H9 (cell line): ENCODE measurements around the gene CFAP161. TPM values are rescaled to one million over a fixed set of nuclear protein-coding genes. Genes with fewer than 3 reads are reported as not detected.

Experiments used
- DNase-seq: peaks from one replicate; pipeline ENCODE4 v3.0.0-alpha.2; 2017
- H2AFZ ChIP-seq: one replicate; pipeline ENCODE4 v1.6.1; 2013; ENCODE audit warnings: mild to moderate bottlenecking, low read length, control low read depth, moderate library complexity
- H2AK5ac ChIP-seq: 2 replicates; pipeline ENCODE4 v1.6.1; 2013; ENCODE audit warnings: low read length, control low read depth, mixed read lengths; ENCODE audit not compliant: insufficient read length
- H2BK120ac ChIP-seq: one replicate; pipeline ENCODE4 v1.6.1; 2013; ENCODE audit warnings: low read depth, mild to moderate bottlenecking, low read length, control low read depth, inconsistent platforms; ENCODE audit not compliant: poor library complexity, severe bottlenecking
- H2BK12ac ChIP-seq: 2 replicates; pipeline ENCODE4 v1.6.1; 2013; ENCODE audit warnings: low read length, control low read depth, mixed read lengths, low read depth; ENCODE audit not compliant: insufficient read length
- H2BK15ac ChIP-seq: 2 replicates; pipeline ENCODE4 v1.6.1; 2013; ENCODE audit warnings: low read depth, low read length, control low read depth
- H2BK20ac ChIP-seq: one replicate; pipeline ENCODE4 v1.6.1; 2013; ENCODE audit warnings: low read depth, mild to moderate bottlenecking, low read length, control low read depth, inconsistent platforms; ENCODE audit not compliant: poor library complexity, severe bottlenecking
- H2BK5ac ChIP-seq: 2 replicates; pipeline ENCODE4 v1.6.1; 2013; ENCODE audit warnings: low read length, control low read depth, mixed read lengths; ENCODE audit not compliant: insufficient read length
- H3K14ac ChIP-seq: 2 replicates; pipeline ENCODE4 v1.6.1; 2013; ENCODE audit warnings: low read length, control low read depth; ENCODE audit not compliant: insufficient read depth
- H3K18ac ChIP-seq: 2 replicates; pipeline ENCODE4 v1.6.1; 2013; ENCODE audit warnings: low read depth, mild to moderate bottlenecking, mixed read lengths, low read length, control low read depth; ENCODE audit not compliant: insufficient read length
- H3K23ac ChIP-seq: 2 replicates; pipeline ENCODE4 v1.6.1; 2013; ENCODE audit warnings: low read length, control low read depth, mixed read lengths, low read depth; ENCODE audit not compliant: insufficient read length
- H3K23me2 ChIP-seq: 2 replicates; pipeline ENCODE4 v1.6.1; 2013; ENCODE audit warnings: low read depth, mild to moderate bottlenecking, mixed read lengths, low read length, control low read depth; ENCODE audit not compliant: insufficient read length, poor library complexity, severe bottlenecking
- H3K27ac ChIP-seq: 2 replicates; pipeline ENCODE4 v1.5.1; 2013; ENCODE audit warnings: low read length, control low read depth, mixed read lengths, low read depth; ENCODE audit not compliant: insufficient read length
- H3K27me3 ChIP-seq: 2 replicates; pipeline ENCODE4 v1.6.1; 2013; ENCODE audit warnings: low read length, control low read depth, inconsistent platforms; ENCODE audit not compliant: insufficient read depth
- H3K4ac ChIP-seq: 2 replicates; pipeline ENCODE4 v1.6.1; 2013; ENCODE audit warnings: low read depth, mild to moderate bottlenecking, control low read depth, inconsistent platforms, low read length, moderate library complexity
- H3K4me1 ChIP-seq: 2 replicates; pipeline ENCODE4 v1.6.1; 2013; ENCODE audit warnings: low read length, control low read depth, inconsistent platforms; ENCODE audit not compliant: insufficient read depth
- H3K4me2 ChIP-seq: 2 replicates; pipeline ENCODE4 v1.6.1; 2013; ENCODE audit warnings: low read length, control low read depth, mixed read lengths; ENCODE audit not compliant: insufficient read length, insufficient read depth
- H3K56ac ChIP-seq: 2 replicates; pipeline ENCODE4 v1.6.1; 2013; ENCODE audit warnings: low read depth, mild to moderate bottlenecking, mixed read lengths, low read length, control low read depth; ENCODE audit not compliant: insufficient read length
- H3K79me1 ChIP-seq: 2 replicates; pipeline ENCODE4 v1.6.1; 2013; ENCODE audit warnings: low read depth, mild to moderate bottlenecking, moderate library complexity, low read length, control low read depth, inconsistent platforms; ENCODE audit not compliant: insufficient read depth, poor library complexity, severe bottlenecking
- H3K79me2 ChIP-seq: 2 replicates; pipeline ENCODE4 v1.6.1; 2013; ENCODE audit warnings: low read length, control low read depth, inconsistent platforms; ENCODE audit not compliant: insufficient read depth
- H3K9ac ChIP-seq: 2 replicates; pipeline ENCODE4 v1.6.1; 2013; ENCODE audit warnings: low read length, control low read depth, mixed read lengths; ENCODE audit not compliant: insufficient read length; ENCODE audit errors: extremely low read depth
- H3K9me3 ChIP-seq: one replicate; pipeline ENCODE4 v1.6.1; 2013; ENCODE audit warnings: low read depth, low read length, inconsistent platforms; ENCODE audit not compliant: control insufficient read depth
- H3T11ph ChIP-seq: one replicate; pipeline ENCODE4 v1.6.1; 2013; ENCODE audit warnings: mild to moderate bottlenecking, low read length, control low read depth, inconsistent platforms
- H4K20me1 ChIP-seq: one replicate; pipeline ENCODE4 v1.6.1; 2013; ENCODE audit not compliant: control insufficient read depth, insufficient read length, insufficient read depth
- H4K5ac ChIP-seq: 2 replicates; pipeline ENCODE4 v1.6.1; 2013; ENCODE audit warnings: low read depth, mild to moderate bottlenecking, mixed read lengths, low read length, control low read depth; ENCODE audit not compliant: insufficient read length
- H4K8ac ChIP-seq: replicated peaks from 2 replicates; pipeline ENCODE4 v1.6.1; 2013; ENCODE audit warnings: low read length, control low read depth, mixed read lengths, low read depth; ENCODE audit not compliant: insufficient read length
- H4K91ac ChIP-seq: 2 replicates; pipeline ENCODE4 v1.6.1; 2013; ENCODE audit warnings: low read depth, mild to moderate bottlenecking, moderate library complexity, mixed read lengths, low read length, control low read depth; ENCODE audit not compliant: insufficient read length
- H3K27ac Mint-ChIP-seq, 3 experiments: 2 replicates in 2 of 3; 3 replicates in 1 of 3; pipeline ENCODE4 v1.8.0; 2020 to 2021; ENCODE audit warnings: mixed read lengths in 3 of 3, mild to moderate bottlenecking in 1 of 3, moderate library complexity in 1 of 3
- H3K27me3 Mint-ChIP-seq: 2 replicates; pipeline ENCODE4 v1.8.0; 2021; ENCODE audit warnings: low read depth, mild to moderate bottlenecking, moderate library complexity, mixed read lengths
- H3K36me3 Mint-ChIP-seq, 3 experiments: 2 replicates in 2 of 3; 3 replicates in 1 of 3; pipeline ENCODE4 v1.8.0; 2020 to 2021; ENCODE audit warnings: low read depth in 3 of 3, mixed read lengths in 3 of 3; ENCODE audit not compliant: insufficient read depth in 1 of 3
- H3K4me1 Mint-ChIP-seq, 2 experiments: 2 replicates each; pipeline ENCODE4 v1.8.0; 2020; ENCODE audit warnings: mixed read lengths in 2 of 2
- H3K4me3 Mint-ChIP-seq, 2 experiments: 2 replicates in 1 of 2; 3 replicates in 1 of 2; pipeline ENCODE4 v1.8.0; 2020 to 2021; ENCODE audit warnings: mild to moderate bottlenecking in 2 of 2, mixed read lengths in 2 of 2, moderate library complexity in 1 of 2
- H3K9me3 Mint-ChIP-seq, 2 experiments: 2 replicates in 1 of 2; 3 replicates in 1 of 2; pipeline ENCODE4 v1.8.0; 2020; ENCODE audit warnings: mild to moderate bottlenecking in 2 of 2, mixed read lengths in 2 of 2, moderate library complexity in 1 of 2
- CTCF ChIP-seq: fragments of 200-600 bp; sonication (generic); conservative IDR thresholded peaks from 3 replicates; pipeline ENCODE4 v1.8.0; 2021; ENCODE audit warnings: antibody characterized with exemption, mild to moderate bottlenecking
- WGBS: extraction: QIAGEN DNeasy Blood & Tissue Kit; methylation state at CpG from one replicate; pipeline ENCODE4 v1.1.7; 2013; ENCODE audit warnings: missing lambda C conversion rate, low lambda C conversion rate, mixed read lengths; ENCODE audit not compliant: insufficient read length; ENCODE audit errors: extremely low coverage; 5-methylcytosine and 5-hydroxymethylcytosine counted together
- total RNA-seq: library from RNA; stranded (reverse); gene quantifications from 2 replicates; pipeline ENCODE4 v1.2.1, GENCODE V29; 2021

CFAP161 gene
- total RNA-seq, 1 experiment from 2014 or later, result 0.24 TPM

GRCh38 chr15:81105545-81105944 lies 28.5 kb upstream of the CFAP161 start:
- no peak for TF ChIP-seq CTCF

More at GRCh38 chr15:81105545-81105944, 28.5 kb upstream of the CFAP161 start:
- Histone ChIP-seq H4K20me1 (no peaks in the 10 kb centered on the region), H3K4ac (no peak overlapping the region), H3K4me1 (no peaks in the 10 kb centered on the region), H2BK120ac (no peak overlapping the region), H3K79me2 (no peaks in the 10 kb centered on the region), H3K4me2 (no peak overlapping the region), H2BK5ac (no peak overlapping the region), H2BK12ac (no peak overlapping the region), H3K27ac (no peak overlapping the region), H3K27me3 (no peaks in the 10 kb centered on the region), H2BK15ac (no peak overlapping the region), H3K79me1 (no peaks in the 10 kb centered on the region), H2AFZ (no peak overlapping the region), H3K14ac (no peak overlapping the region), H3K18ac (no peak overlapping the region), H3K23ac (no peak overlapping the region), H3K9me3 (no peaks in the 10 kb centered on the region), H4K91ac (no peak overlapping the region), H3K56ac (no peak overlapping the region), H3T11ph (no peak overlapping the region), H2BK20ac (no peak overlapping the region), H2AK5ac (no peak overlapping the region), H3K9ac (no peak overlapping the region), H4K8ac (no peak overlapping the region), H4K5ac (no peak overlapping the region), H3K23me2 (no peaks in the 10 kb centered on the region)
- H3K36me3 Mint-ChIP-seq, result no peaks in the 10 kb centered on the region
- no peak overlapping the region for H3K4me3 Mint-ChIP-seq
- no CpG with 5 or more reads among the region's 4 CpGs for WGBS
- H3K4me1 Mint-ChIP-seq, result peaks cover 0 to under 1% of the 10 kb centered on the region in 2 experiments; a peak in 1 of 4 replicates
- no peak for DNase-seq
- peaks cover 8% of the 10 kb centered on the region for H3K27me3 Mint-ChIP-seq
- peak overlapping the region in 1 of 3 experiments; percentile 2; a peak in 1 of 7 replicates for H3K27ac Mint-ChIP-seq
- H3K9me3 Mint-ChIP-seq, result no peaks in the 10 kb centered on the region
